ENCODE data around the gene LAMTOR4. TPM values are rescaled to one million over a fixed set of nuclear protein-coding genes. Genes with fewer than 3 reads are reported as not detected.

The LAMTOR4 gene
- total RNA-seq, 4 donors from 2014 or later, result 53.3 to 197 (median 115) TPM

DNA sequence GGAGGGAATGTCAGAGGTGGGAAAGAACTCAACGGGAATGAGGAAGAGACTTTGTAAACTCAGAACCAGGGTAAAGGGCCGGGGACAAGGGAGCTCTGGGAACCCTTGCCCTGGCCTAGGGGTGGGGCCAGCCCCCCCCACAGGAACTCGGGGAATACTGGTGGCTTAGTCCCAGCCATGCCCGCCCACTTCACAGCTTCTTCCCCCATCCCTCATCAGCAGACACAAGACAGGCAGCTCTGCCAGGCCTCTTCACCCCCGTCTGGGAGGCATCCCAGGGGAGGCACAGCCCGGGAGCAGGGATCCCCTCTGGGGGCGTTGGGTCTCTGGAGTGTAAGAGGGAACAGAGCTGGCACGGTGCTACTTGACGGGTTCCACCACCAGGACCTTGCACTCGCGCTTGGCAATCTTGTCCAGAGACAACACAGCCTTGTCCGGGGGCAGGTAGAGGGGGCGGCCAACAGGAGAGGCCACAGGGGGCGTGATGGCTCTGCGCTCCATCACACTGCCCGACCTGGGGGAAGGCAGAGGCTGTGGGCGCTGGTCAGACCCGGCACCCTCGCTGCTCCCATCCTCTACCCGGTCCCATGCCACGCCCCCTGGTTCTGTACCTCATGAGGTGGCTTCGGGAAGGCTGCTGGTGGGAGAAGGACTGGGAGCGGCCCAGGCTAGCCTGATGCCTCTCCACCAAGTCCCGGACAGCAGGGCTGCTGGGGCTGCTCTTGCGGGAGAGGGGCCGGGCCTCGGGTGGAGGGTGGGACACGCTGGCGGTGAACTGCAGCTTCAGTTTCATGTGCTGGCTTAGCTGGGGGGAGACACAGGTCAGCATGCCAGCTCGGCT is 6.2 kb downstream of the LAMTOR4 start:
- no peak for DNase-seq
- Histone ChIP-seq H3K4me1 (peaks cover 0 to 11% of the 10 kb centered on the region in 2 donors), H3K36me3 (no peaks in the 10 kb centered on the region), H3K4me3 (no peak overlapping the region), H3K27me3 (no peaks in the 10 kb centered on the region), H3K27ac (peak overlapping the region in 1 of 2 donors; percentile 10), H3K9me3 (no peaks in the 10 kb centered on the region)
- intact Hi-C loops (cut with DNase I; ENCODE audit: low total_unique reads), result no loop called here
- TF ChIP-seq, protein P1, sequence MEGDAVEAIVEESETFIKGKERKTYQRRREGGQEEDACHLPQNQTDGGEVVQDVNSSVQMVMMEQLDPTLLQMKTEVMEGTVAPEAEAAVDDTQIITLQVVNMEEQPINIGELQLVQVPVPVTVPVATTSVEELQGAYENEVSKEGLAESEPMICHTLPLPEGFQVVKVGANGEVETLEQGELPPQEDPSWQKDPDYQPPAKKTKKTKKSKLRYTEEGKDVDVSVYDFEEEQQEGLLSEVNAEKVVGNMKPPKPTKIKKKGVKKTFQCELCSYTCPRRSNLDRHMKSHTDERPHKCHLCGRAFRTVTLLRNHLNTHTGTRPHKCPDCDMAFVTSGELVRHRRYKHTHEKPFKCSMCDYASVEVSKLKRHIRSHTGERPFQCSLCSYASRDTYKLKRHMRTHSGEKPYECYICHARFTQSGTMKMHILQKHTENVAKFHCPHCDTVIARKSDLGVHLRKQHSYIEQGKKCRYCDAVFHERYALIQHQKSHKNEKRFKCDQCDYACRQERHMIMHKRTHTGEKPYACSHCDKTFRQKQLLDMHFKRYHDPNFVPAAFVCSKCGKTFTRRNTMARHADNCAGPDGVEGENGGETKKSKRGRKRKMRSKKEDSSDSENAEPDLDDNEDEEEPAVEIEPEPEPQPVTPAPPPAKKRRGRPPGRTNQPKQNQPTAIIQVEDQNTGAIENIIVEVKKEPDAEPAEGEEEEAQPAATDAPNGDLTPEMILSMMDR (IDR thresholded peaks at IDR 0.05), result no peak
- TF ChIP-seq POLR2A (IDR thresholded peaks at IDR 0.05), result no peak

DNA sequence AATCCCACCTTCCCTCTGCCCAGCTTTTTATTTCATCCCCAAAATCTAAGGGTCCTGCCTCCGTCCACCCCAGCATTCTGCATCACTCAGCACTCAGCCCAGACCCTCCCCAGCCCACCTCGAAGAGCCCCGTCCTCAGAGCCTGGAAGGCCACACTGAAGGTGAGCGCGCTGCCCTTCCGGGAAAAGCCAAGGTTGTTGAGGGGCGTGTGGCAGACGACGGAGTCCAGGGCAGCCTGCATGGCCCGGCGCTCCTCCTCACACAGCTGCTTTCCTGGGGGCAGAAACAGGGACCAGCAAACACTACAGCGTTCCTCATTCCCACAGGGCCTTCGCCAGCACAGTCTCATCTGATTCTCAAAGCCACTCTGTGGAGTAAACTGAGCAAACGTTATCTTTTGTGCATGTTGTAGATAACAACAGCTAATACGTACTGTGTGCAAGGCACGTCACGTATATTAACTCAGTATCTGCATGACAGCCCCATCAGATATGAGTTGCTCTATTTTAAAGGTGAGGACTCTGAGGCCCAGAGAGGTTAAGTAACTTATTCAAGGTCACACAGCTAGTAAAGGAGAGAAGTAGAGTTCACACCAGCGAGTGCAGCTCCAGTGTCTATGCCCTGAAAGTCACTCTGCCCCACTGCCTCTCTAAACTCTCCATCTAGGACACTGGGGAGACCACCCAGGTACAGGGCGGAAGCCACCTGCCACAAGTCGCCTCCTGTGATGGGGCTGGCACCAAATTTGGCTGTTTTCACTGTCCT is 7.0 kb downstream of the LAMTOR4 start:
- intact Hi-C loops (cut with DNase I; ENCODE audit: low total_unique reads), result no loop called here
- H3K27ac ChIP-seq, result no peak overlapping the region
- no peaks in the 10 kb centered on the region for H3K27me3 ChIP-seq
- H3K4me3 ChIP-seq, result no peak overlapping the region
- H3K36me3 ChIP-seq, result no peaks in the 10 kb centered on the region
- TF ChIP-seq, protein P1 (IDR thresholded peaks at IDR 0.05), result no peak
- TF ChIP-seq POLR2A (IDR thresholded peaks at IDR 0.05), result no peak
- no peaks in the 10 kb centered on the region for H3K9me3 ChIP-seq
- H3K4me1 ChIP-seq, result peaks cover 0 to 8% of the 10 kb centered on the region in 2 donors
- DNase-seq, result no peak

DNA sequence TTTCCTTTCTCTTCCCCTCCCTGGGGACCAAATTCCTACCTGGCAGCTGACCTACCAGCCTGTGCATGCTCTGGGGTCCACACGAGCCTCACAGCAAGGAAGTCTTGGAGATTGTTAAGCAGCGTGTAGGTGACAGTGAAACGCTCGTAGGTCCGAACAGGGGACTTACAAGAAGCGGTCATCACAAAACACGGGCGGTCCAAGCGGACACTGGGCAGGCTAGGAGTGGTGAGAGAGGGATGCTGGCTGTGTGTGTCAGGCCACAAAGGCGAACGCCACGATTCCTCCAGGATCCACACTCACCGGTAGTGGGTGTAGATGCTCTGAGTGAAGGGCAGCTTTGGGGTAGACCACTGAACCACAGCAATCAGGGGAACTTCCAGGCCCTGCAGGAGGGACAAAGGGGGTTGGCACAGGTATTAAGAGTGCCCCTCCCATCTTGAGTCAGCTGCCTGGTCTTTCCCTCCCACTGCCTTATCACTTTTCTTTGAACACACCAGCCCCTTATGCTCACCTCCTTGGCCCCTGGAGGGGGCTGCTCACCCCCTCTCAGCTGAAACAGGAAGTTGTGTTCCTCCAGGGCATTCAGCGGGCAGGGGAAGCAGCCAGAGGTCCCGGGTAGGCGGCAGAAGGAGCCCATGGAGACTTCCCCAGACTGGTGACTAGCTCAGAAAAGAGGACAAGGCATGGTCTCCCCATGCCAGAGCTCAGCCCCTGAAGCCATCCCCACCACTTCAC is 7.8 kb downstream of the LAMTOR4 start:
- intact Hi-C loops (cut with DNase I; ENCODE audit: low total_unique reads), result no loop called here
- DNase-seq, result no peak
- no peak overlapping the region for H3K4me3 ChIP-seq
- H3K27ac ChIP-seq, result no peak overlapping the region
- H3K36me3 ChIP-seq, result no peaks in the 10 kb centered on the region
- H3K4me1 ChIP-seq, result peaks cover 0 to 8% of the 10 kb centered on the region in 2 donors
- H3K27me3 ChIP-seq, result no peaks in the 10 kb centered on the region
- no peaks in the 10 kb centered on the region for H3K9me3 ChIP-seq
- TF ChIP-seq, protein P1 (IDR thresholded peaks at IDR 0.05), result no peak
- TF ChIP-seq POLR2A (IDR thresholded peaks at IDR 0.05), result no peak

DNA sequence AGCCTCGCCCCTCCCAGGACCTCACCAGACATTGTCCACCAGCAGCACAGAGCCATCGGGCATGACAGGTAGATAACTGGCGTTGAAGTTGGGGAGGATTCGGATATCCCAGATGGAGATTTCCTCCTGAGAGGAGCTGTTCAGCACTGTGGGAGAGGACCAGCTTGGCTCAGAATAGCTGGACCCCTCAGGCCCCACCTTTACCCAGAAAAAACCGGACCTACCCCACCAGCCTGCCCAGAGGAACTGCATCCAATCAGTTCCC is 8.3 kb downstream of the LAMTOR4 start:
- H3K4me3 ChIP-seq, result no peak overlapping the region
- peak overlapping the region; percentile 76 to 88 for H3K27ac ChIP-seq

DNA sequence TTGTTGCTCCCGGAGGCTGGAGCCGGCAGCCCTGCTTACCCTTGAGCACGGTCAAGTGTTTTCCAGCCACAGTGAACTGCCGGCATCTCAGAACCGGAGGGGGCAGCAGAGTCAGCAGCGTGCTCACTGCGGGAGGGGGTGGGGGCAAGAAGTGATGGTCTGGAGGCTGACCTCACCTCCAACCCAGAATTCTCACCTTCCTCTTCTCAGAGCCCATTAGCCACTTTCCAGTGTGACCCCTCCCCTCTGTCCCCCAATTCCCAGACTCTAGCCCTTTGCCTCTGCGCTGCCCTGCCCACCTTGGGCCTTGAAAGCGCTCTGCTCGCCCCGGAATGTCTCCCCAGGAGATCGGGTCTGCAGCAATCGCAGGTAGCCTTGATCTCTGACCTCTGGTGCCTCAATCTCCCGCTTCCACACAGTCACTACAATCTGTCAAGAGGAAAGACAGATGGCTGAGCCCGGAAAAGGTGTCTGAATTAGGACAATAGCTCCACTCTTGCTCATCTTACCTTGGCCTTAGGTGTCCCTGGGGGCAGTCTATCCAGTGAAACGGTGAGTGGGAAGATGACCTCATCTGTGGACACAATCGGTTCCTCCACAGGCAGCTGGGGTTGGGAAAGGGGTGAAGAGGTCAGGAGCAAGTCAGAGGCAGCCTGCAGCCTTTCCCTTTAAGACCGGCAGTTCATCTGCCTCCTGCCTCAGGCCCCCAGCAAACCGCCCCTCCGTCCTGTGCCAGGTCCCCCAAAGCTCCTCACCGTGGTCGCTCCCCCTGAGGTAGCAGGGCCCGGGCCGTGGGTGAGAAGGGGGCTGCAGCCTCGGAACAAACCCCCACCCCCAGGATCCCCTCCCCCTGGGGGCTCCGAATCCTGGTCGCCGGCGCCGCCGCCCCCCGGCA is 8.9 kb downstream of the LAMTOR4 start:
- Histone ChIP-seq H3K4me3 (peak overlapping the region; percentile 46 to 82), H3K9me3 (no peaks in the 10 kb centered on the region), H3K4me1 (peaks cover 0 to 8% of the 10 kb centered on the region in 2 donors), H3K27me3 (no peaks in the 10 kb centered on the region), H3K27ac (peak overlapping the region; percentile 76 to 88), H3K36me3 (no peaks in the 10 kb centered on the region)
- DNase-seq, result peak; percentile 47 to 70
- TF ChIP-seq, protein P1 (IDR thresholded peaks at IDR 0.05), result no peak
- TF ChIP-seq POLR2A (IDR thresholded peaks at IDR 0.05), result no peak
- intact Hi-C loops (cut with DNase I; ENCODE audit: low total_unique reads), result no loop called here

More for the DNA sequence above, 8.3 kb downstream of the LAMTOR4 start:
- Histone ChIP-seq H3K9me3 (no peaks in the 10 kb centered on the region), H3K4me1 (peaks cover 0 to 8% of the 10 kb centered on the region in 2 donors), H3K27me3 (no peaks in the 10 kb centered on the region), H3K36me3 (no peaks in the 10 kb centered on the region)
- no peak for DNase-seq
- TF ChIP-seq POLR2A (IDR thresholded peaks at IDR 0.05), result no peak
- intact Hi-C loops (cut with DNase I; ENCODE audit: low total_unique reads), result no loop called here
